ACHN (cell line): Measurements from ENCODE around the gene MBOAT2.

ENCODE experiments used
- DNase-seq: peaks from one replicate; pipeline ENCODE4 v3.0.0-alpha.2; 2015
- in situ Hi-C: cut with HindIII; loops from 2 replicates; pipeline ENCODE4 v1.10.0; 2017; ENCODE audit warnings: low sequenced_read_pairs, low pct_ligation_motif_present, low pct_unique_long_range_greater_than_20kb

The MBOAT2 gene

DNA sequence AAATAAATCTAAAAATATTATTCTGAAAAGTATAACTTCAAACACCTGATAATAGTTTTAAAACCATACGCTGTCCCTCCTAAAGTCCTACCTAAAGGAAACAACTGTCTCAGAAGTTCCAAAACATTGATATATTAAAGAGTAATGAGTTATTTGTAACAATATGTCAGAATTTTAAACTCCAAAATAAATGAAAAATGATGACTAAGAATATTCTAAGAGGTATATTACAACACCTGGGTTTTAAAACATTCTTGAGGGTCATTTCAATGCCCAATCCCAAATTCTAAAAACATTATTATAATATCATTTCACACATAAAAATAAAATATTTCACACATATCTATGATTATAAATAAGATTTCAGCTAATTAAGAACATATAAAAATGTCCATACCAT, 186.3 kb downstream of the MBOAT2 start:
- in situ Hi-C loops = no loop called here
- no peak for DNase-seq

- in situ Hi-C loops = no loop called here
- no peak for DNase-seq
Measured at GRCh38 chr2:8806885-8807704, 196.4 kb downstream of the MBOAT2 start.

GRCh38 chr2:8805278-8806210, 197.9 kb downstream of the MBOAT2 start:
- no peak for DNase-seq
- in situ Hi-C loops = no loop called here

DNA sequence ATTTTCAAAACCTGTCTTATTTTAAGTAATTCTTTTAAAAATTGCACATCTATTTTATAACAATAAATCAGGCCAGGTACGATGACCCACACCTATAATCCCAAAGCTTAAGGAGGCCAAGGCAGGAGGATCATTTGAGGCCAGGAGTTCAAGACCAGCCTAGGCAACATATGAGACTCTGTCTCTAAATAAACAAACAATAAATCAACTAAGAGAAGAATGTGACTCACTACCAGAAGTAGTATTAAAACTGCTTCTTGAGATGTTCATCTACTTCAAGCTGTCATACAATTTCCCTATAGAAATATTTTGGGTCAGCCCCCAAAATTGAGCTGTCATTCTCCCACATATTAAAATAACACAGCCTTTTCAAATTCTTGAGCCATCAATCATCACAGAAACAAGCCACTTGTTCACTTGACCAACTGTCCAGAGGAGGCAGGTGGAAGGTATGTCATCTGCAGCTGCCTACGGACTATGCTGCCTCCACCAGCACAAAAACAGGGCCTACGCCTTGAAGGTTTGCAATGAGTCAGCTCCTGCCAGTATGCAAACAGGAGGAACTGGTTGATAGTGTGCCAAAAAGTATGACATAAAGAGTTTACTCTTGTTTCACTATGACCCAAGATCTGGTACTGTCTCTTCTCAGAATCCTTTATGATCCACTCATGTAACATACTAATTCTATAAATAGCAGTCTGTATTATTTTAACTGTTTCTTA, 199.7 kb downstream of the MBOAT2 start:
- peak; percentile 85 for DNase-seq
- in situ Hi-C loops = no loop called here

GRCh38 chr2:8802741-8803140, 200.7 kb downstream of the MBOAT2 start:
- DNase-seq = no peak
- in situ Hi-C loops = no loop called here
